ENCODE results near the gene COQ4. TPM values are rescaled to one million over a fixed set of nuclear protein-coding genes. Genes with fewer than 3 reads are reported as not detected.

COQ4 gene
- total RNA-seq, 1 experiment from 2014 or later: 19.1 TPM

DNA sequence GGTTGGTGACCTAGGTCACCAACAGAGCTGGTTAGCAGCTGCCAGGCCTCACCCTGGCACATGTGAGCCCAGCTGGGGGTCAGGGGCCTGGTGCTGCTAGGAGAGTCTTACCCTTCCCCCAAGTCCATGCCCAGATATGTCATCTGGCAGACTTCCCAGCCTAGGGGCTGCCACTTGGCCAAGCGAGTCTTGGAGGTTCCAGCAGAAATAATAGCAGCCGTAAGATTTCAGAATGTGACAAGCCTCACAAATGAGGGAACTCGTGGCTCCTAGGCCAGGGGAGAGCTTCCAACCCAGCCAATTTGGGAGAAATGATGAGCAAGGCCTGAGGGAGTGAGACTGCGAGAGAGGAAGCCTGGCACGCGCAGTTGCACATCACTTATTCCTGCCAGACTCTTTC lies 59.6 kb downstream of the COQ4 start:
- in situ Hi-C loops (cut with HindIII; ENCODE audit: low pct_unique_long_range_greater_than_20kb, low sequenced_read_pairs) (no loop called here), intact Hi-C loops (cut with micrococcal nuclease; ENCODE audit: unreplicated experiment) (no loop called here)
- Histone ChIP-seq H3K27me3 (ENCODE audit: control insufficient read depth, insufficient read depth, low read length) (no peaks in the 10 kb centered on the region), H3K4me3 (ENCODE audit: low read depth in 2 of 2, low read length in 2 of 2) (no peak overlapping the region), H3K9me3 (ENCODE audit: control insufficient read depth, insufficient read depth, low read depth, low read length) (no peaks in the 10 kb centered on the region), H3K4me1 (ENCODE audit: control insufficient read depth, insufficient read depth, low read length) (no peaks in the 10 kb centered on the region), H3K27ac (ENCODE audit: low read length) (no peak overlapping the region), H3K36me3 (ENCODE audit: control insufficient read depth, insufficient read depth, low read length) (no peaks in the 10 kb centered on the region)
- ATAC-seq (no peak), DNase-seq (ENCODE audit: low read depth, low spot score) (no peak)
- TF ChIP-seq, protein P1, sequence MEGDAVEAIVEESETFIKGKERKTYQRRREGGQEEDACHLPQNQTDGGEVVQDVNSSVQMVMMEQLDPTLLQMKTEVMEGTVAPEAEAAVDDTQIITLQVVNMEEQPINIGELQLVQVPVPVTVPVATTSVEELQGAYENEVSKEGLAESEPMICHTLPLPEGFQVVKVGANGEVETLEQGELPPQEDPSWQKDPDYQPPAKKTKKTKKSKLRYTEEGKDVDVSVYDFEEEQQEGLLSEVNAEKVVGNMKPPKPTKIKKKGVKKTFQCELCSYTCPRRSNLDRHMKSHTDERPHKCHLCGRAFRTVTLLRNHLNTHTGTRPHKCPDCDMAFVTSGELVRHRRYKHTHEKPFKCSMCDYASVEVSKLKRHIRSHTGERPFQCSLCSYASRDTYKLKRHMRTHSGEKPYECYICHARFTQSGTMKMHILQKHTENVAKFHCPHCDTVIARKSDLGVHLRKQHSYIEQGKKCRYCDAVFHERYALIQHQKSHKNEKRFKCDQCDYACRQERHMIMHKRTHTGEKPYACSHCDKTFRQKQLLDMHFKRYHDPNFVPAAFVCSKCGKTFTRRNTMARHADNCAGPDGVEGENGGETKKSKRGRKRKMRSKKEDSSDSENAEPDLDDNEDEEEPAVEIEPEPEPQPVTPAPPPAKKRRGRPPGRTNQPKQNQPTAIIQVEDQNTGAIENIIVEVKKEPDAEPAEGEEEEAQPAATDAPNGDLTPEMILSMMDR (IDR thresholded peaks at IDR 0.05): no peak
- no peak for TF ChIP-seq SIN3A (IDR thresholded peaks at IDR 0.05; ENCODE audit: borderline replicate concordance, insufficient read depth, low read depth, low read length)
- no peak for TF ChIP-seq POLR2AphosphoS5 (IDR thresholded peaks at IDR 0.05; ENCODE audit: low read depth, low read length)
- POLR2A ChIA-PET: no interaction called here
- BruUV-seq (replicated peaks): no TSS peak
- CTCF ChIA-PET: interaction anchor here (1.2 kb wide), 1 partner anchor 20 kb away, joined by 3 read pairs; no protein-coding TSS in a partner anchor

DNA sequence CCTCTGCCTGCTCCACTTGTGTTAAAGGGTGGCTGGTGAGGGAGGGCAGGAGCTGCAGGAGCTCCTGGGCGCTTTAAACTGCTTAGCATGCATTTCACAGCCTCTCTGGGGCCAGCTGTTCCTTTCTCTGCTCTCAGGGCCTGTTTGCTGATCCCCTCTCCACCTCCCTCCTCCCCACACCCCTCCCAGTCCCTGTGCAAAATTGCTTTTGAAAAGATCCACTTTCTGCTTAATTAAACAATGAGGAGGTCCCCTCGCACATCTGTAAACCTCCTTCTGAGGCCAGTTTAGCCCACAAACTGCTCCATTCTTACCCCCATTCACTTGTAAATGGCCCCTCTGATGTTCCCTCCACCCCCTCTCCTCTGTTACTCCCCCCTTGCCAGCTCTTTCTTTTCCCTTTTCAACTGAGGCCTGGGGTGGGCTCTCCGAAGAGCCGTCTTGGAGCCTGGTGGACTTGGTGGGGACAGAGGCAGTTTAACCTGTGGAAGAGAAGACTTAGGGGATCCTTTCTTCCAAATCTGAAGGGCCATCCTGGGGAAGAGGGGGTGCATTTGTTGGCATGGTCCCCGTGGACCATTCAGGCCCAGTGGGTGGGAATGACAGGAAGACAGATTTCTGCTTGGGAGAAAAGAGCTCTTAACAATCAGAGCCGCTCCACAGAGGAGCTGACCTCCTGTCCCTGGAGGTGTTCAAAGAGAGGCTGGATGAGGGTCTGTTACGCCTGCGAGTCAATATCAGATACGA lies 60.5 kb downstream of the COQ4 start:
- DNase-seq (ENCODE audit: low read depth, low spot score): no peak
- in situ Hi-C loops (cut with HindIII; ENCODE audit: low pct_unique_long_range_greater_than_20kb, low sequenced_read_pairs): no loop called here
- CTCF ChIA-PET: interaction anchor here (1.2 kb wide), 1 partner anchor 21 kb away, joined by 3 read pairs; no protein-coding TSS in a partner anchor
- Histone ChIP-seq H3K9me3 (ENCODE audit: control insufficient read depth, insufficient read depth, low read depth, low read length) (no peaks in the 10 kb centered on the region), H3K27ac (ENCODE audit: low read length) (no peak overlapping the region), H3K36me3 (ENCODE audit: control insufficient read depth, insufficient read depth, low read length) (no peaks in the 10 kb centered on the region), H3K4me1 (ENCODE audit: control insufficient read depth, insufficient read depth, low read length) (no peaks in the 10 kb centered on the region), H3K27me3 (ENCODE audit: control insufficient read depth, insufficient read depth, low read length) (no peaks in the 10 kb centered on the region), H3K4me3 (ENCODE audit: low read depth in 2 of 2, low read length in 2 of 2) (no peak overlapping the region)
- intact Hi-C loops (cut with micrococcal nuclease; ENCODE audit: unreplicated experiment): no loop called here
- POLR2A ChIA-PET: no interaction called here
- ATAC-seq: no peak
- TF ChIP-seq TCF7L2 (IDR thresholded peaks at IDR 0.05; ENCODE audit: low read depth, low read length) (no peak), SIN3A (IDR thresholded peaks at IDR 0.05; ENCODE audit: borderline replicate concordance, insufficient read depth, low read depth, low read length) (no peak), POLR2AphosphoS5 (IDR thresholded peaks at IDR 0.05; ENCODE audit: low read depth, low read length) (no peak)
- TF ChIP-seq, protein P1 (IDR thresholded peaks at IDR 0.05): no peak
- TF ChIP-seq, protein P2, sequence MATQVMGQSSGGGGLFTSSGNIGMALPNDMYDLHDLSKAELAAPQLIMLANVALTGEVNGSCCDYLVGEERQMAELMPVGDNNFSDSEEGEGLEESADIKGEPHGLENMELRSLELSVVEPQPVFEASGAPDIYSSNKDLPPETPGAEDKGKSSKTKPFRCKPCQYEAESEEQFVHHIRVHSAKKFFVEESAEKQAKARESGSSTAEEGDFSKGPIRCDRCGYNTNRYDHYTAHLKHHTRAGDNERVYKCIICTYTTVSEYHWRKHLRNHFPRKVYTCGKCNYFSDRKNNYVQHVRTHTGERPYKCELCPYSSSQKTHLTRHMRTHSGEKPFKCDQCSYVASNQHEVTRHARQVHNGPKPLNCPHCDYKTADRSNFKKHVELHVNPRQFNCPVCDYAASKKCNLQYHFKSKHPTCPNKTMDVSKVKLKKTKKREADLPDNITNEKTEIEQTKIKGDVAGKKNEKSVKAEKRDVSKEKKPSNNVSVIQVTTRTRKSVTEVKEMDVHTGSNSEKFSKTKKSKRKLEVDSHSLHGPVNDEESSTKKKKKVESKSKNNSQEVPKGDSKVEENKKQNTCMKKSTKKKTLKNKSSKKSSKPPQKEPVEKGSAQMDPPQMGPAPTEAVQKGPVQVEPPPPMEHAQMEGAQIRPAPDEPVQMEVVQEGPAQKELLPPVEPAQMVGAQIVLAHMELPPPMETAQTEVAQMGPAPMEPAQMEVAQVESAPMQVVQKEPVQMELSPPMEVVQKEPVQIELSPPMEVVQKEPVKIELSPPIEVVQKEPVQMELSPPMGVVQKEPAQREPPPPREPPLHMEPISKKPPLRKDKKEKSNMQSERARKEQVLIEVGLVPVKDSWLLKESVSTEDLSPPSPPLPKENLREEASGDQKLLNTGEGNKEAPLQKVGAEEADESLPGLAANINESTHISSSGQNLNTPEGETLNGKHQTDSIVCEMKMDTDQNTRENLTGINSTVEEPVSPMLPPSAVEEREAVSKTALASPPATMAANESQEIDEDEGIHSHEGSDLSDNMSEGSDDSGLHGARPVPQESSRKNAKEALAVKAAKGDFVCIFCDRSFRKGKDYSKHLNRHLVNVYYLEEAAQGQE (IDR thresholded peaks at IDR 0.05; ENCODE audit: insufficient read depth in 1 of 2, low read depth in 2 of 2, low read length in 1 of 2): no peak
- BruUV-seq (replicated peaks): no TSS peak

Other genes with a start within 250 kb of the COQ4 start
- gene PTGES2, start 195.1 kb upstream of the COQ4 start, total RNA-seq (2021; ENCODE audit: unreplicated experiment): 76.8 TPM
- 1.0 TPM for gene LCN2, start 173.4 kb upstream of the COQ4 start, total RNA-seq (2021; ENCODE audit: unreplicated experiment)
- gene BBLN, start 162.6 kb upstream of the COQ4 start, total RNA-seq (2021; ENCODE audit: unreplicated experiment): 48.5 TPM
- 111 TPM for gene CIZ1, start 131.3 kb upstream of the COQ4 start, total RNA-seq (2021; ENCODE audit: unreplicated experiment)
- 18.7 TPM for gene DNM1, start 119.5 kb upstream of the COQ4 start, total RNA-seq (2021; ENCODE audit: unreplicated experiment)
- gene GOLGA2, start 46.8 kb upstream of the COQ4 start, total RNA-seq (2021; ENCODE audit: unreplicated experiment): 69.6 TPM
- 28.3 TPM for gene SWI5, start 46.6 kb upstream of the COQ4 start, total RNA-seq (2021; ENCODE audit: unreplicated experiment)
- gene TRUB2, start 392 bp upstream of the COQ4 start, total RNA-seq (2021; ENCODE audit: unreplicated experiment): 22.5 TPM
- 20.3 TPM for gene SLC27A4, start 17.7 kb downstream of the COQ4 start, total RNA-seq (2021; ENCODE audit: unreplicated experiment)
- 45.4 TPM for gene URM1, start 48.5 kb downstream of the COQ4 start, total RNA-seq (2021; ENCODE audit: unreplicated experiment)
- gene CERCAM, start 98.0 kb downstream of the COQ4 start, total RNA-seq (2021; ENCODE audit: unreplicated experiment): 11.3 TPM
- gene ODF2, start 133.2 kb downstream of the COQ4 start, total RNA-seq (2021; ENCODE audit: unreplicated experiment): 36.8 TPM
- gene GLE1, start 181.9 kb downstream of the COQ4 start, total RNA-seq (2021; ENCODE audit: unreplicated experiment): 25.9 TPM
- gene SPTAN1, start 229.7 kb downstream of the COQ4 start, total RNA-seq (2021; ENCODE audit: unreplicated experiment): 229 TPM

Measured in Panc1 (cell line).